PC-9 (cell line): ENCODE results near the gene CHST2. TPM values are rescaled to one million over a fixed set of nuclear protein-coding genes. Genes with fewer than 3 reads are reported as not detected.

Experiments used
- BruUV-seq: library from RNA; stranded (reverse); fragments of 400-500 nt; replicated peaks from 2 replicates; lab custom pipeline; 2021; lab: Mats Ljungman, UMichigan
- CTCF ChIA-PET: fragments of 300-600 bp; sonication (Branson Sonifier 250); formaldehyde crosslinking; loops from one replicate; lab custom pipeline; 2022; ENCODE audit warnings: antibody characterized with exemption; lab: Charles Lee
- POLR2A ChIA-PET: fragments of 300-600 bp; sonication (Branson Sonifier 250); formaldehyde crosslinking; loops from one replicate; lab custom pipeline; 2022; ENCODE audit warnings: antibody characterized with exemption; ENCODE audit not compliant: unreplicated experiment; lab: Charles Lee
- DNase-seq, 2 experiments: peaks; one replicate each; pipeline versions ENCODE4 v3.0.0 to v3.0.0-alpha.2; 2015 to 2022; ENCODE audit warnings: mixed read lengths in 1 of 2
- H2AFZ ChIP-seq: fragments of 200-600 bp; sonication (generic); 2 replicates; pipeline ENCODE4 v1.8.1; 2017; ENCODE audit warnings: antibody characterized with exemption
- H3F3A ChIP-seq: fragments of 200-600 bp; sonication (generic); 2 replicates; pipeline ENCODE4 v1.8.1; 2017; ENCODE audit warnings: antibody characterized with exemption, mild to moderate bottlenecking, low read depth; ENCODE audit not compliant: insufficient read depth
- H3K27ac ChIP-seq: fragments of 200-600 bp; sonication (generic); 2 replicates; pipeline ENCODE4 v1.6.1; 2016; ENCODE audit warnings: mixed run types
- H3K27me3 ChIP-seq: fragments of 200-600 bp; sonication (generic); 2 replicates; pipeline ENCODE4 v1.6.1; 2016; ENCODE audit warnings: low read depth, mixed run types; ENCODE audit not compliant: insufficient read depth
- H3K36me3 ChIP-seq: fragments of 200-600 bp; sonication (generic); 2 replicates; pipeline ENCODE4 v1.6.1; 2016; ENCODE audit warnings: low read depth, mixed run types
- H3K4me1 ChIP-seq: fragments of 200-600 bp; sonication (generic); replicated peaks from 2 replicates; pipeline ENCODE4 v1.6.1; 2016; ENCODE audit warnings: mixed run types; ENCODE audit not compliant: insufficient read depth
- H3K4me2 ChIP-seq: fragments of 200-600 bp; sonication (generic); 2 replicates; pipeline ENCODE4 v1.6.1; 2017; ENCODE audit warnings: mixed run types
- H3K4me3 ChIP-seq: fragments of 200-600 bp; sonication (generic); 2 replicates; pipeline ENCODE4 v1.6.1; 2016; ENCODE audit warnings: mixed run types
- H3K79me2 ChIP-seq: fragments of 200-600 bp; sonication (generic); 2 replicates; pipeline ENCODE4 v1.6.1; 2017; ENCODE audit warnings: low read depth, mixed run types
- H3K9me2 ChIP-seq: fragments of 200-600 bp; sonication (generic); 2 replicates; pipeline ENCODE4 v1.8.1; 2017; ENCODE audit warnings: mild to moderate bottlenecking; ENCODE audit not compliant: insufficient read depth
- H3K9me3 ChIP-seq: fragments of 200-600 bp; sonication (generic); 2 replicates; pipeline ENCODE4 v1.8.1; 2016; ENCODE audit warnings: low read depth; ENCODE audit not compliant: insufficient read depth
- H4K20me1 ChIP-seq: fragments of 200-600 bp; sonication (generic); 2 replicates; pipeline ENCODE4 v1.8.1; 2017; ENCODE audit not compliant: insufficient read depth
- CTCF ChIP-seq: fragments of 200-600 bp; sonication (generic); conservative IDR thresholded peaks from 2 replicates; pipeline ENCODE4 v1.6.1; 2017; ENCODE audit warnings: mixed run types, antibody characterized with exemption, mild to moderate bottlenecking, moderate library complexity
- EZH2 ChIP-seq: fragments of 200-600 bp; sonication (generic); IDR thresholded peaks from 2 replicates; pipeline ENCODE4 v1.8.0; 2017; ENCODE audit warnings: antibody characterized with exemption, low read depth
- intact Hi-C: fragments of 100-400 bp; cut with micrococcal nuclease; formaldehyde crosslinking; loops from one replicate; pipeline ENCODE4 v1.10.0; 2022; ENCODE audit not compliant: unreplicated experiment
- total RNA-seq: library from RNA; stranded (reverse); gene quantifications from 2 replicates; pipeline ENCODE4 v1.2.3, GENCODE V29; 2021

The CHST2 gene
- total RNA-seq, 1 experiment from 2014 or later = 0.15 TPM

GRCh38 chr3:143134471-143134870, 14.9 kb downstream of the CHST2 start:
- intact Hi-C loops = no loop called here
- Histone ChIP-seq H3F3A (no peaks in the 10 kb centered on the region), H3K27ac (no peak overlapping the region), H3K4me3 (no peak overlapping the region), H3K79me2 (no peaks in the 10 kb centered on the region), H4K20me1 (no peaks in the 10 kb centered on the region), H3K4me1 (0 out of 2 replicates have a peak, but pooled peaks cover 7% of the 10 kb centered on the region), H3K9me3 (no peaks in the 10 kb centered on the region), H3K27me3 (peaks cover 5% of the 10 kb centered on the region; the same call in 1 of the 2 replicates), H2AFZ (no peak overlapping the region), H3K4me2 (no peak overlapping the region), H3K36me3 (no peaks in the 10 kb centered on the region), H3K9me2 (no peaks in the 10 kb centered on the region)
- BruUV-seq = no TSS peak
- no peak for TF ChIP-seq EZH2
- TF ChIP-seq CTCF = no peak
- CTCF ChIA-PET = interaction anchor here (0.7 kb wide), 1 partner anchor 751 kb away, joined by 3 read pairs; no protein-coding TSS in a partner anchor
- POLR2A ChIA-PET = no interaction called here
- no peak for DNase-seq

- DNase-seq = peak; percentile 34 to 41
- Histone ChIP-seq H3K4me2 (no peak overlapping the region), H2AFZ (no peak overlapping the region), H3K27ac (no peak overlapping the region), H3K36me3 (no peaks in the 10 kb centered on the region), H3K9me3 (no peaks in the 10 kb centered on the region), H4K20me1 (no peaks in the 10 kb centered on the region), H3K9me2 (no peaks in the 10 kb centered on the region), H3K27me3 (peaks cover 5% of the 10 kb centered on the region; the same call in 1 of the 2 replicates), H3K4me1 (0 out of 2 replicates have a peak, but pooled peaks cover 7% of the 10 kb centered on the region), H3F3A (no peaks in the 10 kb centered on the region), H3K4me3 (no peak overlapping the region), H3K79me2 (no peaks in the 10 kb centered on the region)
- CTCF ChIA-PET = interaction anchor here (0.7 kb wide), 1 partner anchor 750 kb away, joined by 3 read pairs; no protein-coding TSS in a partner anchor
- POLR2A ChIA-PET = no interaction called here
- intact Hi-C loops = no loop called here
- TF ChIP-seq EZH2 (no peak), CTCF (no peak)
- no TSS peak for BruUV-seq
Measured at GRCh38 chr3:143135150-143135549, 15.6 kb downstream of the CHST2 start.

- H3K27me3 ChIP-seq = 0 out of 2 replicates have a peak, but pooled peaks cover 3% of the 10 kb centered on the region
- H3K9me3 ChIP-seq = no peaks in the 10 kb centered on the region
- H3K27ac ChIP-seq = no peak overlapping the region
- intact Hi-C loops = no loop called here
- H3F3A ChIP-seq = no peaks in the 10 kb centered on the region
- no peak for TF ChIP-seq CTCF
- no peak for TF ChIP-seq EZH2
- no peaks in the 10 kb centered on the region for H3K79me2 ChIP-seq
- DNase-seq = no peak
- H2AFZ ChIP-seq = no peak overlapping the region
- POLR2A ChIA-PET = no interaction called here
- 0 out of 2 replicates have a peak, but pooled peaks cover 7% of the 10 kb centered on the region for H3K4me1 ChIP-seq
- CTCF ChIA-PET = no interaction called here
- no peaks in the 10 kb centered on the region for H3K36me3 ChIP-seq
- H3K9me2 ChIP-seq = no peaks in the 10 kb centered on the region
- BruUV-seq = no TSS peak
- H3K4me2 ChIP-seq = no peak overlapping the region
- H3K4me3 ChIP-seq = no peak overlapping the region
- no peaks in the 10 kb centered on the region for H4K20me1 ChIP-seq
Measured at GRCh38 chr3:143137435-143138036, 18.0 kb downstream of the CHST2 start.
